Measurements from ENCODE around the gene CACNG3. TPM values are rescaled to one million over a fixed set of nuclear protein-coding genes. Genes with fewer than 3 reads are reported as not detected.

Gene CACNG3
- total and polyA plus RNA-seq, 2 of the 4 experiments (the other 2 are of a cell fraction) = not detected

DNA sequence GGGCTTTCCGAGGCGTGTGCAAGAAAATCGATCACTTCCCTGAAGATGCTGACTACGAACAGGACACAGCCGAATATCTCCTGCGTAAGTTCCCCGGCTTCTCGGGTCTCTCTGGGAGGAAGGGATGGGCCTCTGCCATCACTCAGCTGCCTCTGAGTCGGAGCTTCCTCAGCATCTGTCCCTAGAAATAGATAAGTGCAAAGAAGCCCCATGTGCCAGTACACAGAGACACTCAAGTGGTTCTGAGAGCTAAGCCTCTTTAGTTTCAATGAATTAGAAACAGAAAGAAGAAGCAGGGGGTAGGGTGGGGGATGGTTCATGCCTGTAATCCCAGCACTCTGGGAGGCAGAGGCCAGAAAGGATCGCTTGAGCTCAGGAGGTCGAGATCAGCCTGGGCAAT lies 90.6 kb downstream of the CACNG3 start:
- no peaks in the 10 kb centered on the region for H3K9me3 ChIP-seq (ENCODE audit: control insufficient read depth, insufficient read depth, low read length)
- TF ChIP-seq BHLHE40 (IDR thresholded peaks at IDR 0.05; ENCODE audit: low read depth, low read length) (no peak), MAZ (IDR thresholded peaks at IDR 0.05; ENCODE audit: borderline replicate concordance, low read depth, low read length) (no peak), RAD21 (IDR thresholded peaks at IDR 0.05; ENCODE audit: low read length) (no peak), CEBPB (IDR thresholded peaks at IDR 0.05; ENCODE audit: low read depth, low read length) (no peak), POLR2A (IDR thresholded peaks at IDR 0.05; ENCODE audit: low read depth, low read length) (no peak), SMC3 (IDR thresholded peaks at IDR 0.05; ENCODE audit: low read depth, low read length) (no peak), MXI1 (IDR thresholded peaks at IDR 0.05; ENCODE audit: borderline replicate concordance, low read depth, low read length) (no peak), CHD1 (IDR thresholded peaks at IDR 0.05; ENCODE audit: low read depth, low read length) (no peak)
- TF ChIP-seq, protein P1, sequence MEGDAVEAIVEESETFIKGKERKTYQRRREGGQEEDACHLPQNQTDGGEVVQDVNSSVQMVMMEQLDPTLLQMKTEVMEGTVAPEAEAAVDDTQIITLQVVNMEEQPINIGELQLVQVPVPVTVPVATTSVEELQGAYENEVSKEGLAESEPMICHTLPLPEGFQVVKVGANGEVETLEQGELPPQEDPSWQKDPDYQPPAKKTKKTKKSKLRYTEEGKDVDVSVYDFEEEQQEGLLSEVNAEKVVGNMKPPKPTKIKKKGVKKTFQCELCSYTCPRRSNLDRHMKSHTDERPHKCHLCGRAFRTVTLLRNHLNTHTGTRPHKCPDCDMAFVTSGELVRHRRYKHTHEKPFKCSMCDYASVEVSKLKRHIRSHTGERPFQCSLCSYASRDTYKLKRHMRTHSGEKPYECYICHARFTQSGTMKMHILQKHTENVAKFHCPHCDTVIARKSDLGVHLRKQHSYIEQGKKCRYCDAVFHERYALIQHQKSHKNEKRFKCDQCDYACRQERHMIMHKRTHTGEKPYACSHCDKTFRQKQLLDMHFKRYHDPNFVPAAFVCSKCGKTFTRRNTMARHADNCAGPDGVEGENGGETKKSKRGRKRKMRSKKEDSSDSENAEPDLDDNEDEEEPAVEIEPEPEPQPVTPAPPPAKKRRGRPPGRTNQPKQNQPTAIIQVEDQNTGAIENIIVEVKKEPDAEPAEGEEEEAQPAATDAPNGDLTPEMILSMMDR (conservative IDR thresholded peaks at IDR 0.05; ENCODE audit: low read depth, low read length) = no peak
- H3K14ac ChIP-seq (replicated peaks; ENCODE audit: low read depth, low read length) = no peak overlapping the region
- no peak overlapping the region for H2BK120ac ChIP-seq (ENCODE audit: low read depth, low read length)
- BruUV-seq (replicated peaks) = no TSS peak
- H2AFZ ChIP-seq (replicated peaks; ENCODE audit: low read length, poor library complexity) = no peak overlapping the region
- no peaks in the 10 kb centered on the region for H3K27me3 ChIP-seq (ENCODE audit: control insufficient read depth, insufficient read depth, low read length)
- H2BK5ac ChIP-seq (ENCODE audit: low read depth, low read length, poor library complexity, severe bottlenecking) = no peak overlapping the region
- in situ Hi-C loops (cut with MboI; ENCODE audit: low sequenced_read_pairs) (no loop called here), dilution Hi-C loops (cut with HindIII; ENCODE audit: low sequenced_read_pairs, unreplicated experiment) (no loop called here), intact Hi-C loops (cut with micrococcal nuclease) (no loop called here)
- no peaks in the 10 kb centered on the region for H3K9me1 ChIP-seq (ENCODE audit: insufficient read depth, low read length)
- no peak overlapping the region for H3K18ac ChIP-seq (ENCODE audit: low read depth, low read length)
- no peak overlapping the region for H3K4me3 ChIP-seq (ENCODE audit: insufficient read depth, low read depth, low read length)
- no peaks in the 10 kb centered on the region for H3K4me1 ChIP-seq (ENCODE audit: control insufficient read depth, insufficient read depth, low read length)
- H4K8ac ChIP-seq (ENCODE audit: low read depth in 2 of 2, low read length in 2 of 2) = no peak overlapping the region
- H3K56ac ChIP-seq (ENCODE audit: extremely low read depth, insufficient read depth, low read length) = no peak overlapping the region
- no peak overlapping the region for H3K4me2 ChIP-seq (ENCODE audit: low read depth, low read length)
- no peak overlapping the region for H3K23ac ChIP-seq (ENCODE audit: low read depth, low read length)
- no peak overlapping the region for H4K91ac ChIP-seq (ENCODE audit: insufficient read depth, low read depth, low read length)
- POLR2A ChIA-PET (ENCODE audit: unreplicated experiment) = no interaction called here
- 55% methylated on average over 7 of the region's 11 CpGs; no CpG with 5 or more reads in 1 of the 2 experiments for WGBS, 2 experiments (ENCODE audit: extremely low coverage in 2 of 2, insufficient read length in 1 of 2)
- no peaks in the 10 kb centered on the region for H4K20me1 ChIP-seq (ENCODE audit: insufficient read depth, low read length)
- no peak overlapping the region for H2AK9ac ChIP-seq (replicated peaks; ENCODE audit: low read depth, low read length, poor library complexity)
- H3K27ac ChIP-seq (ENCODE audit: insufficient read depth, low read length) = no peak overlapping the region
- no peak overlapping the region for H2AK5ac ChIP-seq (ENCODE audit: low read depth, low read length)
- no peak overlapping the region for H3K9ac ChIP-seq (ENCODE audit: low read depth, low read length)
- H3K79me1 ChIP-seq (ENCODE audit: low read depth in 1 of 2, low read length in 2 of 2) = no peaks in the 10 kb centered on the region
- CTCF ChIA-PET = no interaction called here
- H2BK20ac ChIP-seq (ENCODE audit: low read depth, low read length) = no peak overlapping the region
- no peak overlapping the region for H4K5ac ChIP-seq (ENCODE audit: low read depth, low read length)
- no peaks in the 10 kb centered on the region for H3K36me3 ChIP-seq (ENCODE audit: control insufficient read depth, insufficient read depth, low read length)
- ATAC-seq (ENCODE audit: low read depth) (no peak), DNase-seq (no peak)
- no peak overlapping the region for H3K4ac ChIP-seq (ENCODE audit: low read depth, low read length)
- no peak overlapping the region for H2BK15ac ChIP-seq (ENCODE audit: low read depth, low read length)
